Measurements from ENCODE around the gene TPSG1.
"Not testable (repeated sequence)": the region's sequence is repeated elsewhere in the genome, so short reads cannot be mapped to it uniquely, and the experiment has no call there.

Gene TPSG1

GRCh38 chr16:1193143-1193824, 31.8 kb downstream of the TPSG1 start:
- no peak for DNase-seq

GRCh38 chr16:1192384-1193073, 32.5 kb downstream of the TPSG1 start:
- DNase-seq = no peak

- not testable (repeated sequence) for DNase-seq
Measured at GRCh38 chr16:1190789-1191188, 34.3 kb downstream of the TPSG1 start.

GRCh38 chr16:1189455-1189854, 35.6 kb downstream of the TPSG1 start:
- DNase-seq = no peak

- DNase-seq = peak; percentile 76
Measured at GRCh38 chr16:1188432-1189189, 36.5 kb downstream of the TPSG1 start.

GRCh38 chr16:1185460-1186207, 39.4 kb downstream of the TPSG1 start:
- not testable (repeated sequence) for DNase-seq

GRCh38 chr16:1184980-1185379, 40.1 kb downstream of the TPSG1 start:
- DNase-seq = no peak

GRCh38 chr16:1184156-1184868, 40.8 kb downstream of the TPSG1 start:
- no peak for DNase-seq

GRCh38 chr16:1182950-1183907, 41.8 kb downstream of the TPSG1 start:
- peak; percentile 82 for DNase-seq

- DNase-seq = peak; percentile 66
Measured at GRCh38 chr16:1182316-1182671, 42.8 kb downstream of the TPSG1 start.

GRCh38 chr16:1181404-1182315, 43.4 kb downstream of the TPSG1 start:
- DNase-seq = peak; percentile 63

- DNase-seq = peak; percentile 75
Measured at GRCh38 chr16:1180549-1181403, 44.3 kb downstream of the TPSG1 start.

GRCh38 chr16:1178295-1178910, 46.7 kb downstream of the TPSG1 start:
- DNase-seq = no peak

GRCh38 chr16:1177750-1178149, 47.3 kb downstream of the TPSG1 start:
- no peak for DNase-seq

GRCh38 chr16:1177053-1177452, 48.0 kb downstream of the TPSG1 start:
- DNase-seq = no peak

GRCh38 chr16:1176280-1176897, 48.7 kb downstream of the TPSG1 start:
- no peak for DNase-seq

- no peak for DNase-seq
Measured at GRCh38 chr16:1175566-1176279, 49.3 kb downstream of the TPSG1 start.
